Measurements from ENCODE around the gene IGFBPL1. TPM values are rescaled to one million over a fixed set of nuclear protein-coding genes. Genes with fewer than 3 reads are reported as not detected.

Gene IGFBPL1
- total RNA-seq, 2 donors from 2014 or later: 0.32 to 14.3 TPM

- intact Hi-C loops (cut with DNase I): no loop called here
- Histone ChIP-seq H3K27me3 (replicated peaks; ENCODE audit: insufficient read depth) (no peaks in the 10 kb centered on the region), H3K36me3 (no peaks in the 10 kb centered on the region), H3K4me3 (no peak overlapping the region), H3K27ac (no peak overlapping the region), H3K4me1 (replicated peaks) (no peaks in the 10 kb centered on the region), H3K9me3 (no peaks in the 10 kb centered on the region)
- 66% methylated on average over 4 of the region's 4 CpGs for WGBS
- TF ChIP-seq CTCF (IDR thresholded peaks at IDR 0.05) (no peak), POLR2A (IDR thresholded peaks at IDR 0.05) (no peak), POLR2AphosphoS5 (IDR thresholded peaks at IDR 0.05) (no peak)
- DNase-seq (ENCODE audit: low spot score): no peak
Measured at GRCh38 chr9:38416461-38416860, 7.8 kb downstream of the IGFBPL1 start.

GRCh38 chr9:38415856-38416255 is 8.4 kb downstream of the IGFBPL1 start:
- H3K9me3 ChIP-seq: no peaks in the 10 kb centered on the region
- TF ChIP-seq CTCF (IDR thresholded peaks at IDR 0.05) (no peak), POLR2A (IDR thresholded peaks at IDR 0.05) (no peak), POLR2AphosphoS5 (IDR thresholded peaks at IDR 0.05) (no peak)
- H3K27me3 ChIP-seq (replicated peaks; ENCODE audit: insufficient read depth): no peaks in the 10 kb centered on the region
- no peaks in the 10 kb centered on the region for H3K36me3 ChIP-seq
- 96% methylated on average over 8 of the region's 8 CpGs for WGBS
- H3K4me3 ChIP-seq: no peak overlapping the region
- no peak overlapping the region for H3K27ac ChIP-seq
- no peaks in the 10 kb centered on the region for H3K4me1 ChIP-seq (replicated peaks)
- no peak for DNase-seq (ENCODE audit: low spot score)
- intact Hi-C loops (cut with DNase I): no loop called here

GRCh38 chr9:38414040-38414723 is 10.1 kb downstream of the IGFBPL1 start:
- intact Hi-C loops (cut with DNase I): no loop called here
- Histone ChIP-seq H3K27ac (no peak overlapping the region), H3K27me3 (replicated peaks; ENCODE audit: insufficient read depth) (no peaks in the 10 kb centered on the region), H3K4me3 (no peak overlapping the region), H3K9me3 (no peaks in the 10 kb centered on the region), H3K4me1 (replicated peaks) (no peaks in the 10 kb centered on the region), H3K36me3 (no peaks in the 10 kb centered on the region)
- TF ChIP-seq POLR2AphosphoS5 (IDR thresholded peaks at IDR 0.05) (no peak), CTCF (IDR thresholded peaks at IDR 0.05) (no peak), POLR2A (IDR thresholded peaks at IDR 0.05) (no peak)
- no peak for DNase-seq (ENCODE audit: low spot score)
- WGBS: 51% methylated on average over 20 of the region's 24 CpGs

GRCh38 chr9:38413283-38413682 is 11.0 kb downstream of the IGFBPL1 start:
- H3K27me3 ChIP-seq (replicated peaks; ENCODE audit: insufficient read depth): no peaks in the 10 kb centered on the region
- no peak overlapping the region for H3K27ac ChIP-seq
- no peak for DNase-seq (ENCODE audit: low spot score)
- TF ChIP-seq CTCF (IDR thresholded peaks at IDR 0.05) (no peak), POLR2A (IDR thresholded peaks at IDR 0.05) (no peak), POLR2AphosphoS5 (IDR thresholded peaks at IDR 0.05) (no peak)
- H3K36me3 ChIP-seq: no peaks in the 10 kb centered on the region
- 85% methylated on average over 7 of the region's 7 CpGs for WGBS
- intact Hi-C loops (cut with DNase I): no loop called here
- no peak overlapping the region for H3K4me3 ChIP-seq
- H3K4me1 ChIP-seq (replicated peaks): no peaks in the 10 kb centered on the region
- H3K9me3 ChIP-seq: no peaks in the 10 kb centered on the region

GRCh38 chr9:38412751-38413150 is 11.5 kb downstream of the IGFBPL1 start:
- no peak overlapping the region for H3K27ac ChIP-seq
- no peak for DNase-seq (ENCODE audit: low spot score)
- H3K4me3 ChIP-seq: no peak overlapping the region
- WGBS: 76% methylated on average over 6 of the region's 6 CpGs
- no peaks in the 10 kb centered on the region for H3K27me3 ChIP-seq (replicated peaks; ENCODE audit: insufficient read depth)
- H3K4me1 ChIP-seq (replicated peaks): no peaks in the 10 kb centered on the region
- H3K36me3 ChIP-seq: no peaks in the 10 kb centered on the region
- no peaks in the 10 kb centered on the region for H3K9me3 ChIP-seq
- TF ChIP-seq POLR2A (IDR thresholded peaks at IDR 0.05) (no peak), POLR2AphosphoS5 (IDR thresholded peaks at IDR 0.05) (no peak), CTCF (IDR thresholded peaks at IDR 0.05) (no peak)
- intact Hi-C loops (cut with DNase I): no loop called here
